Ovary (tissue), 3 donors: Measurements from ENCODE around the gene MME.

Experiments
- CTCF ChIP-seq, 3 donors: fragments of 450-650 bp in 2 of 3; fragments of 200-600 bp in 1 of 3; IDR thresholded peaks; one replicate each; pipeline versions ENCODE4 v1.5.1 to v1.8.0; 2016 to 2022; ENCODE audit warnings: antibody characterized with exemption in 3 of 3, mild to moderate bottlenecking in 1 of 3
- POLR2A ChIP-seq: fragments of 450-650 bp; IDR thresholded peaks from one replicate; pipeline ENCODE4 v1.6.1; 2017; ENCODE audit warnings: antibody characterized with exemption, mild to moderate bottlenecking, moderate library complexity
- donor health status: DM: no; HTN: no; CAD: no.

GRCh38 chr3:155179437-155179827 is 99.3 kb downstream of the MME start:
- TF ChIP-seq POLR2A: no peak
- TF ChIP-seq CTCF (IDR thresholded peaks at IDR 0.05): no peak
